ENCODE data around the gene NFILZ. TPM values are rescaled to one million over a fixed set of nuclear protein-coding genes. Genes with fewer than 3 reads are reported as not detected.

The NFILZ gene
- total and polyA plus RNA-seq, 2 of the 8 experiments (the other 6 are each of a cell fraction or from before 2014, with no cell fraction given), result not detected

- TF ChIP-seq JUN (IDR thresholded peaks at IDR 0.05; ENCODE audit: low read depth, low read length) (no peak), POLR2A (IDR thresholded peaks at IDR 0.05; ENCODE audit: control extremely low read depth in 1 of 2, low read depth in 2 of 2, low read length in 2 of 2) (no peak), CHD1 (IDR thresholded peaks at IDR 0.05; ENCODE audit: low read depth, low read length) (no peak), CTBP2 (IDR thresholded peaks at IDR 0.05; ENCODE audit: borderline replicate concordance, insufficient read depth, insufficient read length, low read length) (no peak), POLR2AphosphoS5 (IDR thresholded peaks at IDR 0.05; ENCODE audit: low read depth, low read length) (no peak), CHD2 (IDR thresholded peaks at IDR 0.05; ENCODE audit: low read length) (no peak)
- TF ChIP-seq, protein P1, sequence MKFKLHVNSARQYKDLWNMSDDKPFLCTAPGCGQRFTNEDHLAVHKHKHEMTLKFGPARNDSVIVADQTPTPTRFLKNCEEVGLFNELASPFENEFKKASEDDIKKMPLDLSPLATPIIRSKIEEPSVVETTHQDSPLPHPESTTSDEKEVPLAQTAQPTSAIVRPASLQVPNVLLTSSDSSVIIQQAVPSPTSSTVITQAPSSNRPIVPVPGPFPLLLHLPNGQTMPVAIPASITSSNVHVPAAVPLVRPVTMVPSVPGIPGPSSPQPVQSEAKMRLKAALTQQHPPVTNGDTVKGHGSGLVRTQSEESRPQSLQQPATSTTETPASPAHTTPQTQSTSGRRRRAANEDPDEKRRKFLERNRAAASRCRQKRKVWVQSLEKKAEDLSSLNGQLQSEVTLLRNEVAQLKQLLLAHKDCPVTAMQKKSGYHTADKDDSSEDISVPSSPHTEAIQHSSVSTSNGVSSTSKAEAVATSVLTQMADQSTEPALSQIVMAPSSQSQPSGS (IDR thresholded peaks at IDR 0.05; ENCODE audit: low read length), result no peak
- TF ChIP-seq, protein P2, sequence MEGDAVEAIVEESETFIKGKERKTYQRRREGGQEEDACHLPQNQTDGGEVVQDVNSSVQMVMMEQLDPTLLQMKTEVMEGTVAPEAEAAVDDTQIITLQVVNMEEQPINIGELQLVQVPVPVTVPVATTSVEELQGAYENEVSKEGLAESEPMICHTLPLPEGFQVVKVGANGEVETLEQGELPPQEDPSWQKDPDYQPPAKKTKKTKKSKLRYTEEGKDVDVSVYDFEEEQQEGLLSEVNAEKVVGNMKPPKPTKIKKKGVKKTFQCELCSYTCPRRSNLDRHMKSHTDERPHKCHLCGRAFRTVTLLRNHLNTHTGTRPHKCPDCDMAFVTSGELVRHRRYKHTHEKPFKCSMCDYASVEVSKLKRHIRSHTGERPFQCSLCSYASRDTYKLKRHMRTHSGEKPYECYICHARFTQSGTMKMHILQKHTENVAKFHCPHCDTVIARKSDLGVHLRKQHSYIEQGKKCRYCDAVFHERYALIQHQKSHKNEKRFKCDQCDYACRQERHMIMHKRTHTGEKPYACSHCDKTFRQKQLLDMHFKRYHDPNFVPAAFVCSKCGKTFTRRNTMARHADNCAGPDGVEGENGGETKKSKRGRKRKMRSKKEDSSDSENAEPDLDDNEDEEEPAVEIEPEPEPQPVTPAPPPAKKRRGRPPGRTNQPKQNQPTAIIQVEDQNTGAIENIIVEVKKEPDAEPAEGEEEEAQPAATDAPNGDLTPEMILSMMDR (IDR thresholded peaks at IDR 0.05; ENCODE audit: control extremely low read depth in 1 of 3, insufficient read depth in 1 of 3, low read depth in 1 of 3, low read length in 3 of 3), result no peak
These were observed 19.0 kb upstream of the NFILZ start (continued) for GRCh38 chr19:8611391-8611876.

Measured in H1 (cell line).